Mesendoderm (in vitro differentiated cells): ENCODE measurements around the gene SYTL4.

Source experiments
- DNase-seq: peaks from one replicate; pipeline ENCODE4 v3.0.0; 2013
- H2AK5ac ChIP-seq: 2 replicates; pipeline ENCODE4 v1.6.1; 2013; ENCODE audit warnings: low read length, inconsistent platforms
- H2BK120ac ChIP-seq: 2 replicates; pipeline ENCODE4 v1.6.1; 2013; ENCODE audit warnings: low read depth, mild to moderate bottlenecking, low read length, moderate library complexity, mixed read lengths
- H2BK15ac ChIP-seq: replicated peaks from 2 replicates; pipeline ENCODE4 v1.6.1; 2013; ENCODE audit warnings: low read depth, mild to moderate bottlenecking, moderate library complexity
- H2BK5ac ChIP-seq: 2 replicates; pipeline ENCODE4 v1.6.1; 2013; ENCODE audit warnings: low read length, inconsistent platforms
- H3K18ac ChIP-seq: 2 replicates; pipeline ENCODE4 v1.6.1; 2013; ENCODE audit warnings: mild to moderate bottlenecking, low read length, mixed read lengths
- H3K23ac ChIP-seq: one replicate; pipeline ENCODE4 v1.6.1; 2013; ENCODE audit warnings: low read length
- H3K27ac ChIP-seq: 2 replicates; pipeline ENCODE4 v1.5.1; 2013; ENCODE audit warnings: low read depth, mild to moderate bottlenecking, inconsistent platforms, low read length, moderate library complexity
- H3K27me3 ChIP-seq: 2 replicates; pipeline ENCODE4 v1.6.1; 2013; ENCODE audit warnings: low read length, control low read depth, mild to moderate bottlenecking, inconsistent platforms; ENCODE audit not compliant: insufficient read depth, poor library complexity
- H3K36me3 ChIP-seq: 2 replicates; pipeline ENCODE4 v1.6.1; 2013; ENCODE audit warnings: low read length, inconsistent platforms; ENCODE audit not compliant: control insufficient read depth, insufficient read depth
- H3K4ac ChIP-seq: one replicate; pipeline ENCODE4 v1.6.1; 2013; ENCODE audit warnings: low read depth, mild to moderate bottlenecking, low read length, moderate library complexity
- H3K4me1 ChIP-seq: 2 replicates; pipeline ENCODE4 v1.6.1; 2013; ENCODE audit warnings: low read depth, low read length, inconsistent platforms; ENCODE audit not compliant: control insufficient read depth
- H3K4me2 ChIP-seq: 2 replicates; pipeline ENCODE4 v1.6.1; 2013; ENCODE audit warnings: low read length
- H3K4me3 ChIP-seq: 2 replicates; pipeline ENCODE4 v1.5.1; 2013; ENCODE audit warnings: mild to moderate bottlenecking, low read length
- H3K56ac ChIP-seq: one replicate; pipeline ENCODE4 v1.6.1; 2013; ENCODE audit warnings: low read length
- H3K79me1 ChIP-seq: 2 replicates; pipeline ENCODE4 v1.6.1; 2013; ENCODE audit warnings: low read length, inconsistent platforms
- H3K79me2 ChIP-seq: 2 replicates; pipeline ENCODE4 v1.6.1; 2013; ENCODE audit warnings: mild to moderate bottlenecking, low read length; ENCODE audit not compliant: control insufficient read depth, insufficient read depth
- H3K9ac ChIP-seq: 2 replicates; pipeline ENCODE4 v1.6.1; 2013; ENCODE audit warnings: low read length, inconsistent platforms
- H4K5ac ChIP-seq: one replicate; pipeline ENCODE4 v1.6.1; 2013; ENCODE audit warnings: low read length
- H4K8ac ChIP-seq: one replicate; pipeline ENCODE4 v1.6.1; 2013; ENCODE audit warnings: low read depth, mild to moderate bottlenecking, control low read depth, low read length, moderate library complexity
- WGBS: extraction: QIAGEN DNeasy Blood & Tissue Kit; methylation state at CpG from one replicate; pipeline ENCODE4 v1.1.7; 2013; ENCODE audit warnings: low lambda C conversion rate, missing lambda C conversion rate; ENCODE audit not compliant: insufficient coverage; ENCODE audit errors: extremely low coverage; 5-methylcytosine and 5-hydroxymethylcytosine counted together

SYTL4 gene

GRCh38 chrX:100677611-100678181 lies 54.2 kb downstream of the SYTL4 start:
- Histone ChIP-seq H3K56ac (no peak overlapping the region), H3K9ac (no peak overlapping the region), H4K5ac (no peak overlapping the region), H3K79me2 (no peaks in the 10 kb centered on the region), H3K4me3 (no peak overlapping the region), H3K36me3 (no peaks in the 10 kb centered on the region), H2BK120ac (no peak overlapping the region), H3K4me2 (no peak overlapping the region), H2BK5ac (no peak overlapping the region), H3K27ac (no peak overlapping the region), H4K8ac (no peak overlapping the region), H3K79me1 (no peaks in the 10 kb centered on the region), H3K27me3 (no peaks in the 10 kb centered on the region), H3K4ac (no peak overlapping the region), H2AK5ac (no peak overlapping the region), H2BK15ac (no peak overlapping the region), H3K23ac (no peak overlapping the region), H3K4me1 (no peaks in the 10 kb centered on the region), H3K18ac (no peak overlapping the region)
- DNase-seq, result no peak
- no CpG with 5 or more reads among the region's 5 CpGs for WGBS

GRCh38 chrX:100674705-100675104 lies 57.2 kb downstream of the SYTL4 start:
- H3K56ac ChIP-seq, result no peak overlapping the region
- no peak overlapping the region for H3K23ac ChIP-seq
- no peak overlapping the region for H3K4me2 ChIP-seq
- DNase-seq, result no peak
- H3K18ac ChIP-seq, result no peak overlapping the region
- H3K79me2 ChIP-seq, result no peaks in the 10 kb centered on the region
- H3K4ac ChIP-seq, result no peak overlapping the region
- no peak overlapping the region for H2BK15ac ChIP-seq
- no peak overlapping the region for H2BK5ac ChIP-seq
- H3K79me1 ChIP-seq, result no peaks in the 10 kb centered on the region
- H3K4me3 ChIP-seq, result no peak overlapping the region
- no peak overlapping the region for H3K9ac ChIP-seq
- no CpG with 5 or more reads among the region's 2 CpGs for WGBS
- no peak overlapping the region for H2AK5ac ChIP-seq
- H3K27ac ChIP-seq, result no peak overlapping the region
- no peaks in the 10 kb centered on the region for H3K36me3 ChIP-seq
- no peaks in the 10 kb centered on the region for H3K4me1 ChIP-seq
- no peak overlapping the region for H4K8ac ChIP-seq
- H3K27me3 ChIP-seq, result no peaks in the 10 kb centered on the region
- H4K5ac ChIP-seq, result no peak overlapping the region
- no peak overlapping the region for H2BK120ac ChIP-seq

GRCh38 chrX:100673397-100673953 lies 58.4 kb downstream of the SYTL4 start:
- H3K79me2 ChIP-seq, result no peaks in the 10 kb centered on the region
- no peak overlapping the region for H3K9ac ChIP-seq
- H3K36me3 ChIP-seq, result no peaks in the 10 kb centered on the region
- H4K5ac ChIP-seq, result no peak overlapping the region
- no peaks in the 10 kb centered on the region for H3K4me1 ChIP-seq
- no peak for DNase-seq
- H3K27ac ChIP-seq, result no peak overlapping the region
- H2AK5ac ChIP-seq, result no peak overlapping the region
- H2BK5ac ChIP-seq, result no peak overlapping the region
- H3K4ac ChIP-seq, result no peak overlapping the region
- no CpG with 5 or more reads among the region's 3 CpGs for WGBS
- no peak overlapping the region for H4K8ac ChIP-seq
- H3K27me3 ChIP-seq, result no peaks in the 10 kb centered on the region
- H3K56ac ChIP-seq, result no peak overlapping the region
- no peak overlapping the region for H3K18ac ChIP-seq
- no peak overlapping the region for H2BK15ac ChIP-seq
- no peak overlapping the region for H3K4me2 ChIP-seq
- no peaks in the 10 kb centered on the region for H3K79me1 ChIP-seq
- no peak overlapping the region for H2BK120ac ChIP-seq
- no peak overlapping the region for H3K4me3 ChIP-seq
- H3K23ac ChIP-seq, result no peak overlapping the region

- no peak overlapping the region for H2BK15ac ChIP-seq
- H2BK5ac ChIP-seq, result no peak overlapping the region
- no CpG with 5 or more reads among the region's 3 CpGs for WGBS
- H2AK5ac ChIP-seq, result no peak overlapping the region
- no peak overlapping the region for H2BK120ac ChIP-seq
- no peak overlapping the region for H3K4me3 ChIP-seq
- no peaks in the 10 kb centered on the region for H3K79me1 ChIP-seq
- H3K56ac ChIP-seq, result no peak overlapping the region
- no peak overlapping the region for H4K5ac ChIP-seq
- H3K27me3 ChIP-seq, result no peaks in the 10 kb centered on the region
- no peaks in the 10 kb centered on the region for H3K79me2 ChIP-seq
- no peak overlapping the region for H4K8ac ChIP-seq
- no peak for DNase-seq
- no peaks in the 10 kb centered on the region for H3K4me1 ChIP-seq
- no peak overlapping the region for H3K4me2 ChIP-seq
- H3K27ac ChIP-seq, result no peak overlapping the region
- H3K18ac ChIP-seq, result no peak overlapping the region
- H3K4ac ChIP-seq, result no peak overlapping the region
- H3K9ac ChIP-seq, result no peak overlapping the region
- H3K36me3 ChIP-seq, result no peaks in the 10 kb centered on the region
- H3K23ac ChIP-seq, result no peak overlapping the region
Observed at GRCh38 chrX:100672966-100673365, 59.0 kb downstream of the SYTL4 start.

GRCh38 chrX:100663642-100664041 lies 68.3 kb downstream of the SYTL4 start:
- Histone ChIP-seq H3K4ac (no peak overlapping the region), H3K36me3 (no peaks in the 10 kb centered on the region), H3K4me1 (no peaks in the 10 kb centered on the region), H2AK5ac (no peak overlapping the region), H4K5ac (no peak overlapping the region), H3K56ac (no peak overlapping the region), H3K4me2 (no peak overlapping the region), H3K27ac (no peak overlapping the region), H3K18ac (no peak overlapping the region), H2BK15ac (no peak overlapping the region), H4K8ac (no peak overlapping the region), H3K79me2 (no peaks in the 10 kb centered on the region), H2BK120ac (no peak overlapping the region), H3K27me3 (no peaks in the 10 kb centered on the region), H3K4me3 (no peak overlapping the region), H3K9ac (no peak overlapping the region), H2BK5ac (no peak overlapping the region), H3K79me1 (no peaks in the 10 kb centered on the region), H3K23ac (no peak overlapping the region)
- no CpG with 5 or more reads among the region's 2 CpGs for WGBS
- DNase-seq, result no peak

- no peak overlapping the region for H3K18ac ChIP-seq
- no peak overlapping the region for H2BK15ac ChIP-seq
- H3K56ac ChIP-seq, result no peak overlapping the region
- H3K27me3 ChIP-seq, result no peaks in the 10 kb centered on the region
- no peaks in the 10 kb centered on the region for H3K79me1 ChIP-seq
- H3K4ac ChIP-seq, result no peak overlapping the region
- no peak overlapping the region for H2BK120ac ChIP-seq
- no peak overlapping the region for H2AK5ac ChIP-seq
- no peak overlapping the region for H3K27ac ChIP-seq
- H3K36me3 ChIP-seq, result no peaks in the 10 kb centered on the region
- no peaks in the 10 kb centered on the region for H3K4me1 ChIP-seq
- no peak overlapping the region for H3K23ac ChIP-seq
- DNase-seq, result no peak
- H3K4me3 ChIP-seq, result no peak overlapping the region
- no CpG with 5 or more reads among the region's 4 CpGs for WGBS
- no peak overlapping the region for H4K5ac ChIP-seq
- no peak overlapping the region for H3K9ac ChIP-seq
- H4K8ac ChIP-seq, result no peak overlapping the region
- H3K79me2 ChIP-seq, result no peaks in the 10 kb centered on the region
- no peak overlapping the region for H3K4me2 ChIP-seq
- no peak overlapping the region for H2BK5ac ChIP-seq
Observed at GRCh38 chrX:100662796-100663195, 69.1 kb downstream of the SYTL4 start.
